ENCODE results near the gene ECSIT. TPM values are rescaled to one million over a fixed set of nuclear protein-coding genes. Genes with fewer than 3 reads are reported as not detected.

Gene ECSIT
- total RNA-seq, 1 experiment from 2014 or later: 39.8 TPM

DNA sequence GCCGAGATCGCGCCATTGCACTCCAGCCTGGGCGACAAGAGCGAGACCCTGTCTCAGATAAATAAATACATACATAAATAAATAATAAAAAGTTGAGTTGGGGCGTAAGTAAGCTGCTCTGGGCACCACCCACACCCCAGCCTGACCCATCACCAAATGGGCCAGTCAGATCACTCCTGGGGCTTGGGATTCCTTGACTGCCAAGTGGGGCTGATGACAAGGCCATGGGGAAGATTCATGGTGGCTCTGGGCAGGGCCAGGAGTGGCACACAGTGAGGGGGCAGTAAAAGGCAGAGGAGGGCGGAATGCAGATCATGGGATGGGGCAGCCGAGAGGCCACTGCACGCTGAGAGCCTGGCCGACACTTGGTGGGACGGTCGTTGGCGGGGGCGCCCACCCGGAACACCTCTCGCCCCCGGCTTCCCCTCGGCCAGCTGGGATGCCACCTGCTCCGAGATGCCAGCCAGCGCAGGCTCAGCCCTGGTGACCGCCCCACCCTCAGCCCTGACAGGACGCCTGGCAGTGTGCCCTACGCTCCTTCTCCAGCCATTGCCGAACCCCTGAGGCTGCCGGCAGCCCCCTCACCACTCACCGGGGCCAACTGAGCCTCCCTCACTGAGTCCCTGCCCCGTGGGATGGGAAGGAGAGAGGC, 34.2 kb downstream of the ECSIT start:
- POLR2A ChIA-PET: no interaction called here
- H3K9me3 Mint-ChIP-seq (ENCODE audit: unreplicated experiment): no peaks in the 10 kb centered on the region

DNA sequence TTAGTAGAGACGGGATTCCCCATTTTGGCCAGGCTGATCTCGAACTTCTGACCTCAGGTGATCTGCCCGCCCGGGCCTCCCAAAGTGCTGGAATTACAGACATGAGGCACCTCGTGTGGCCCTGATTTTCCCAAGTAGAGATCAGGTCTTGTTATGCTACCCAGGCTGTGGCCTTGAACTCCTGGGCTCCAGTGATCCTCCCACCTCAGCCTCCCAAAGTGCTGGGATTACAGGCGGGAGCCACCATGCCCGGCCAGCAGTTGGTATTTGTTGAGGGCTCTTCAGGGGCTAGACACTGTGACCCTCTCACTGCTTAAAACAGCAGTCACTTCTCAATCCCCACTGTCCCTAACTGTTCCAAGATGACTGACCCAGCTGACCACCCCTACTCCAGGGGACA, 39.6 kb downstream of the ECSIT start:
- H3K4me1 Mint-ChIP-seq (ENCODE audit: low read depth, unreplicated experiment): peaks cover 8% of the 10 kb centered on the region
- Histone ChIP-seq H3K36me3 (ENCODE audit: control insufficient read depth, insufficient read depth, low read length) (no peaks in the 10 kb centered on the region), H3K27me3 (replicated peaks; ENCODE audit: control insufficient read depth, insufficient read depth, low read length) (no peaks in the 10 kb centered on the region), H3K9me3 (no peaks in the 10 kb centered on the region), H3K4me1 (peaks cover 13% of the 10 kb centered on the region), H3K4me3 (ENCODE audit: low read depth, low read length) (no peak overlapping the region)
- H3K36me3 Mint-ChIP-seq (ENCODE audit: insufficient read depth, unreplicated experiment): peaks cover 13% of the 10 kb centered on the region
- H3K27ac Mint-ChIP-seq (ENCODE audit: unreplicated experiment): no peak overlapping the region
- TF ChIP-seq, protein P1, sequence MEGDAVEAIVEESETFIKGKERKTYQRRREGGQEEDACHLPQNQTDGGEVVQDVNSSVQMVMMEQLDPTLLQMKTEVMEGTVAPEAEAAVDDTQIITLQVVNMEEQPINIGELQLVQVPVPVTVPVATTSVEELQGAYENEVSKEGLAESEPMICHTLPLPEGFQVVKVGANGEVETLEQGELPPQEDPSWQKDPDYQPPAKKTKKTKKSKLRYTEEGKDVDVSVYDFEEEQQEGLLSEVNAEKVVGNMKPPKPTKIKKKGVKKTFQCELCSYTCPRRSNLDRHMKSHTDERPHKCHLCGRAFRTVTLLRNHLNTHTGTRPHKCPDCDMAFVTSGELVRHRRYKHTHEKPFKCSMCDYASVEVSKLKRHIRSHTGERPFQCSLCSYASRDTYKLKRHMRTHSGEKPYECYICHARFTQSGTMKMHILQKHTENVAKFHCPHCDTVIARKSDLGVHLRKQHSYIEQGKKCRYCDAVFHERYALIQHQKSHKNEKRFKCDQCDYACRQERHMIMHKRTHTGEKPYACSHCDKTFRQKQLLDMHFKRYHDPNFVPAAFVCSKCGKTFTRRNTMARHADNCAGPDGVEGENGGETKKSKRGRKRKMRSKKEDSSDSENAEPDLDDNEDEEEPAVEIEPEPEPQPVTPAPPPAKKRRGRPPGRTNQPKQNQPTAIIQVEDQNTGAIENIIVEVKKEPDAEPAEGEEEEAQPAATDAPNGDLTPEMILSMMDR (IDR thresholded peaks at IDR 0.05; ENCODE audit: insufficient read depth in 1 of 2, low read depth in 1 of 2, low read length in 1 of 2, severe bottlenecking in 1 of 2, unreplicated experiment in 1 of 2): no peak
- intact Hi-C loops (cut with micrococcal nuclease; ENCODE audit: unreplicated experiment): no loop called here
- DNase-seq: no peak
- ChIA-PET CTCF (no interaction called here), POLR2A (no interaction called here)
- no peaks in the 10 kb centered on the region for H3K27me3 Mint-ChIP-seq (ENCODE audit: insufficient read depth, unreplicated experiment)
- H3K9me3 Mint-ChIP-seq (ENCODE audit: unreplicated experiment): no peaks in the 10 kb centered on the region
- no peak overlapping the region for H3K4me3 Mint-ChIP-seq (ENCODE audit: unreplicated experiment)
- no TSS peak for BruUV-seq (replicated peaks)

More for the DNA sequence above, 34.2 kb downstream of the ECSIT start:
- TF ChIP-seq, protein P1 (IDR thresholded peaks at IDR 0.05; ENCODE audit: insufficient read depth in 1 of 2, low read depth in 1 of 2, low read length in 1 of 2, severe bottlenecking in 1 of 2, unreplicated experiment in 1 of 2): no peak
- Histone ChIP-seq H3K27me3 (replicated peaks; ENCODE audit: control insufficient read depth, insufficient read depth, low read length) (no peaks in the 10 kb centered on the region), H3K4me3 (ENCODE audit: low read depth, low read length) (no peak overlapping the region), H3K4me1 (peaks cover 12% of the 10 kb centered on the region), H3K9me3 (no peaks in the 10 kb centered on the region), H3K36me3 (ENCODE audit: control insufficient read depth, insufficient read depth, low read length) (no peaks in the 10 kb centered on the region; the same call in 1 of the 2 replicates)
- DNase-seq: no peak
- Mint-ChIP-seq H3K36me3 (ENCODE audit: insufficient read depth, unreplicated experiment) (peaks cover 14% of the 10 kb centered on the region), H3K27ac (ENCODE audit: unreplicated experiment) (no peak overlapping the region), H3K27me3 (ENCODE audit: insufficient read depth, unreplicated experiment) (no peaks in the 10 kb centered on the region), H3K4me3 (ENCODE audit: unreplicated experiment) (no peak overlapping the region), H3K4me1 (ENCODE audit: low read depth, unreplicated experiment) (peaks cover 8% of the 10 kb centered on the region)
- no TSS peak for BruUV-seq (replicated peaks)
- intact Hi-C loops (cut with micrococcal nuclease; ENCODE audit: unreplicated experiment): no loop called here
- CTCF ChIA-PET: interaction anchor here (0.6 kb wide), 1 partner anchor 23 kb away, joined by 4 read pairs; no protein-coding TSS in a partner anchor

DNA sequence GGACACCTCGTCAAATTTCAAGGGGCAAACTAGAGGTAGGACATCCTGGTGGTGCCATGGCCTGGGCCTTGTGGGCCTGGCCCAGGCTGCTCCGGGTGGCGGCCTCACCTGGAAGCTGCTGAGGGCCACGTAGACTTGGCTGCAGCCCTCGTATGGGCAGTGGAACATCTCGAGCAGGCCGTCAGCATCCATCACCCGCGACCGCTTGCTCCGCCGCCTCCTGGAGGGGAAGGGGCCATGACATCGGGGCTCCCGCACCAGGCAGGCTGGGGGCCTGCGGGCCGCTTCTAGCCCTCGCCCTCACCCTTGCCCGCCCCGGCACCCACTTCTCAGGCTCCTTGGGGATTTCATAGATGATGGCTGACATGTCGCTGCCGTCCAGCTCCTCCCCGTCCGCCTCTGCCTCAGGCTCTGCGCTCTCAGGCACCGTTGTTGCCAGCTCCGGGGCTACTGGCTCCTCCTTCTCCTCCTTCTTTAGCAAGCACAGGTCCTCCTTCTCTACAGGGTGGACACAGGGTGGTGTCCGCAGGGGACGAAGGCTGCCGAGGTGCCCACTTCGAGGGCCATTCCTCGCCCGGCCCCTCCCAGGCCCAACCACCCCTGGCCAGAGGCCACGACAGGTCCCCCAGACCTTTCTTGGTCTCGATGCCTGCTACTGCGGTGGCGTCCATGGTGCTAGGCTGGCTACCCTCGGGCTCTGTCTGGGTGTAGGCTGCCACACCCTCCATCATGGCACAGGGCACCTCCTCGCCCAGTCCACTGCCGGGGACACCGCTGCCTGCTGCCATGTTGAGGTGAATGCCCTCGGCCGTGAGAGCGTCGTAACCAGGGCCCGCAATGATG, 42.1 kb downstream of the ECSIT start:
- peaks cover 15% of the 10 kb centered on the region for H3K36me3 Mint-ChIP-seq (ENCODE audit: insufficient read depth, unreplicated experiment)
- Histone ChIP-seq H3K9me3 (no peaks in the 10 kb centered on the region), H3K27me3 (replicated peaks; ENCODE audit: control insufficient read depth, insufficient read depth, low read length) (no peaks in the 10 kb centered on the region), H3K4me3 (ENCODE audit: low read depth, low read length) (no peak overlapping the region), H3K36me3 (ENCODE audit: control insufficient read depth, insufficient read depth, low read length) (no peaks in the 10 kb centered on the region), H3K4me1 (peaks cover 17% of the 10 kb centered on the region)
- no peak for DNase-seq
- BruUV-seq (replicated peaks): no TSS peak
- no peak overlapping the region for H3K27ac Mint-ChIP-seq (ENCODE audit: unreplicated experiment)
- ChIA-PET CTCF (no interaction called here), POLR2A (no interaction called here)
- intact Hi-C loops (cut with micrococcal nuclease; ENCODE audit: unreplicated experiment): no loop called here
- no peaks in the 10 kb centered on the region for H3K9me3 Mint-ChIP-seq (ENCODE audit: unreplicated experiment)
- peaks cover 8% of the 10 kb centered on the region for H3K4me1 Mint-ChIP-seq (ENCODE audit: low read depth, unreplicated experiment)
- TF ChIP-seq, protein P1 (IDR thresholded peaks at IDR 0.05; ENCODE audit: insufficient read depth in 1 of 2, low read depth in 1 of 2, low read length in 1 of 2, severe bottlenecking in 1 of 2, unreplicated experiment in 1 of 2): no peak
- no peak overlapping the region for H3K4me3 Mint-ChIP-seq (ENCODE audit: unreplicated experiment)
- no peaks in the 10 kb centered on the region for H3K27me3 Mint-ChIP-seq (ENCODE audit: insufficient read depth, unreplicated experiment)
